Spinal cord (tissue), 10 donors: ENCODE results near the gene PDE8A. TPM values are rescaled to one million over a fixed set of nuclear protein-coding genes. Genes with fewer than 3 reads are reported as not detected.
"Not testable (repeated sequence)": the region's sequence is repeated elsewhere in the genome, so short reads cannot be mapped to it uniquely, and the experiment has no call there.

Experiments
- DNase-seq, 6 donors: peaks; one replicate each; pipeline versions ENCODE4 v3.0.0 to v3.0.0-alpha.2; 2013 to 2015; ENCODE audit warnings: low spot score in 6 of 6, low read depth in 4 of 6
- H3K27ac ChIP-seq: one replicate; pipeline ENCODE4 v1.5.1; 2013; ENCODE audit warnings: low read depth, low read length, control low read depth
- H3K27me3 ChIP-seq: one replicate; pipeline ENCODE4 v1.6.1; 2013; ENCODE audit warnings: low read length; ENCODE audit not compliant: control insufficient read depth, insufficient read depth
- H3K36me3 ChIP-seq: one replicate; pipeline ENCODE4 v1.6.1; 2013; ENCODE audit warnings: low read length; ENCODE audit not compliant: control insufficient read depth, insufficient read depth
- H3K4me1 ChIP-seq: one replicate; pipeline ENCODE4 v1.6.1; 2013; ENCODE audit warnings: low read length; ENCODE audit not compliant: control insufficient read depth, insufficient read depth
- H3K4me3 ChIP-seq: one replicate; pipeline ENCODE4 v1.5.1; 2013; ENCODE audit warnings: low read depth, low read length, control low read depth
- H3K9me3 ChIP-seq: one replicate; pipeline ENCODE4 v1.6.1; 2013; ENCODE audit warnings: low read length; ENCODE audit not compliant: control insufficient read depth, insufficient read depth
- WGBS: methylation state at CpG from one replicate; pipeline ENCODE4 v1.1.5; 2013; ENCODE audit warnings: missing lambda C conversion rate; ENCODE audit not compliant: insufficient coverage; 5-methylcytosine and 5-hydroxymethylcytosine counted together
- polyA plus RNA-seq, 2 donors: library from polyadenylated mRNA; unstranded; fragments of 120-200 nt; gene quantifications; one replicate each; pipeline ENCODE4 v1.2.1, GENCODE V29; 2013; ENCODE audit not compliant: insufficient read length in 2 of 2
- total RNA-seq, 2 donors: library from RNA; depleted of rRNA in 1 of 2; stranded (reverse); fragments of 120-200 nt in 1 of 2; fragments of >200 nt in 1 of 2; gene quantifications; one replicate each; pipeline versions ENCODE4 v1.2.3 to v1.2.4, GENCODE V29; 2013 to 2014
- donor health status: healthy.

PDE8A gene
- total and polyA plus RNA-seq, 4 donors = 19.9 to 72.9 (median 40.0) TPM

GRCh38 chr15:85157344-85157743 lies 175.7 kb downstream of the PDE8A start:
- Histone ChIP-seq H3K27me3 (no peaks in the 10 kb centered on the region), H3K36me3 (no peaks in the 10 kb centered on the region), H3K9me3 (no peaks in the 10 kb centered on the region), H3K4me3 (no peak overlapping the region), H3K4me1 (no peaks in the 10 kb centered on the region), H3K27ac (no peak overlapping the region)
- DNase-seq = no peak

- Histone ChIP-seq H3K27ac (no peak overlapping the region), H3K4me3 (no peak overlapping the region), H3K27me3 (no peaks in the 10 kb centered on the region), H3K9me3 (no peaks in the 10 kb centered on the region), H3K4me1 (no peaks in the 10 kb centered on the region), H3K36me3 (no peaks in the 10 kb centered on the region)
- WGBS = no CpG with 5 or more reads among the region's 1 CpG
- DNase-seq = no peak
Observed at GRCh38 chr15:85162237-85162636, 180.6 kb downstream of the PDE8A start.

- Histone ChIP-seq H3K9me3 (no peaks in the 10 kb centered on the region), H3K4me1 (peaks cover 6% of the 10 kb centered on the region), H3K27ac (no peak overlapping the region), H3K36me3 (no peaks in the 10 kb centered on the region), H3K27me3 (no peaks in the 10 kb centered on the region), H3K4me3 (no peak overlapping the region)
- no peak for DNase-seq
- WGBS = 87% methylated on average over 5 of the region's 7 CpGs
Observed at GRCh38 chr15:85164841-85165466, 183.3 kb downstream of the PDE8A start.

GRCh38 chr15:85167568-85167967 lies 185.9 kb downstream of the PDE8A start:
- no CpG with 5 or more reads among the region's 4 CpGs for WGBS
- no peak overlapping the region for H3K27ac ChIP-seq
- H3K36me3 ChIP-seq = no peaks in the 10 kb centered on the region
- H3K9me3 ChIP-seq = peaks cover 3% of the 10 kb centered on the region
- no peaks in the 10 kb centered on the region for H3K27me3 ChIP-seq
- no peak overlapping the region for H3K4me3 ChIP-seq
- DNase-seq = no peak
- H3K4me1 ChIP-seq = peaks cover 6% of the 10 kb centered on the region

- Histone ChIP-seq H3K36me3 (no peaks in the 10 kb centered on the region), H3K4me1 (peaks cover 6% of the 10 kb centered on the region), H3K27ac (no peak overlapping the region), H3K4me3 (no peak overlapping the region), H3K27me3 (no peaks in the 10 kb centered on the region), H3K9me3 (peaks cover 3% of the 10 kb centered on the region)
- peak in 2 of 6 donors; percentile 17 to 71 for DNase-seq
- 8% methylated on average over 11 of the region's 20 CpGs for WGBS
Observed at GRCh38 chr15:85168642-85169173, 187.1 kb downstream of the PDE8A start.

GRCh38 chr15:85171736-85172135 lies 190.1 kb downstream of the PDE8A start:
- 90% methylated on average over 4 of the region's 4 CpGs for WGBS
- Histone ChIP-seq H3K27me3 (no peaks in the 10 kb centered on the region), H3K27ac (no peak overlapping the region), H3K4me1 (peaks cover 6% of the 10 kb centered on the region), H3K9me3 (peaks cover 3% of the 10 kb centered on the region), H3K36me3 (no peaks in the 10 kb centered on the region), H3K4me3 (no peak overlapping the region)
- no peak for DNase-seq

- Histone ChIP-seq H3K4me3 (no peak overlapping the region), H3K4me1 (peaks cover 14% of the 10 kb centered on the region), H3K36me3 (no peaks in the 10 kb centered on the region), H3K27me3 (no peaks in the 10 kb centered on the region), H3K27ac (no peak overlapping the region), H3K9me3 (peaks cover 3% of the 10 kb centered on the region)
- 100% methylated on average over 2 of the region's 6 CpGs for WGBS
- DNase-seq = no peak
Observed at GRCh38 chr15:85172846-85173490, 191.3 kb downstream of the PDE8A start.

- H3K27ac ChIP-seq, H3K36me3 ChIP-seq, H3K4me3 ChIP-seq, DNase-seq, H3K9me3 ChIP-seq, H3K27me3 ChIP-seq: not testable (repeated sequence)
- peaks cover 13% of the 10 kb centered on the region for H3K4me1 ChIP-seq
- WGBS = 63% methylated on average over 3 of the region's 5 CpGs
Observed at GRCh38 chr15:85173630-85174029, 192.0 kb downstream of the PDE8A start.

GRCh38 chr15:85174521-85174920 lies 192.9 kb downstream of the PDE8A start:
- Histone ChIP-seq H3K4me3 (no peak overlapping the region), H3K36me3 (no peaks in the 10 kb centered on the region), H3K9me3 (peaks cover 3% of the 10 kb centered on the region), H3K27me3 (no peaks in the 10 kb centered on the region), H3K4me1 (peaks cover 9% of the 10 kb centered on the region), H3K27ac (no peak overlapping the region)
- no peak for DNase-seq
- no CpG with 5 or more reads among the region's 4 CpGs for WGBS

GRCh38 chr15:85177042-85177515 lies 195.4 kb downstream of the PDE8A start:
- not testable (repeated sequence) for H3K4me3 ChIP-seq, H3K9me3 ChIP-seq, H3K36me3 ChIP-seq, H3K27me3 ChIP-seq, H3K27ac ChIP-seq, H3K4me1 ChIP-seq
- 20% methylated on average over 1 of the region's 8 CpGs for WGBS
- DNase-seq = peak in 2 of 6 donors; percentile 28 to 71
